HUES6 (cell line): ENCODE results near the gene RFESD.
"Not testable (repeated sequence)": the region's sequence is repeated elsewhere in the genome, so short reads cannot be mapped to it uniquely, and the experiment has no call there.

Experiments used
- H3K27ac ChIP-seq: 2 replicates; pipeline ENCODE4 v1.7.0; 2013; ENCODE audit warnings: low read depth, mild to moderate bottlenecking, low read length, inconsistent platforms
- H3K27me3 ChIP-seq: 2 replicates; pipeline ENCODE4 v1.6.1; 2013; ENCODE audit warnings: low read length; ENCODE audit not compliant: control insufficient read depth, insufficient read depth
- H3K36me3 ChIP-seq: 2 replicates; pipeline ENCODE4 v1.6.1; 2013; ENCODE audit warnings: low read length; ENCODE audit not compliant: control insufficient read depth, insufficient read depth
- H3K4me1 ChIP-seq: 2 replicates; pipeline ENCODE4 v1.6.1; 2013; ENCODE audit warnings: low read length; ENCODE audit not compliant: control insufficient read depth, insufficient read depth
- H3K4me3 ChIP-seq: 2 replicates; pipeline ENCODE4 v1.5.1; 2013; ENCODE audit warnings: low read depth, low read length
- H3K9ac ChIP-seq: one replicate; pipeline ENCODE4 v1.6.1; 2013; ENCODE audit warnings: mild to moderate bottlenecking, low read length
- H3K9me3 ChIP-seq: 2 replicates; pipeline ENCODE4 v1.6.1; 2013; ENCODE audit warnings: low read depth, low read length; ENCODE audit not compliant: control insufficient read depth, insufficient read depth

The RFESD gene

DNA sequence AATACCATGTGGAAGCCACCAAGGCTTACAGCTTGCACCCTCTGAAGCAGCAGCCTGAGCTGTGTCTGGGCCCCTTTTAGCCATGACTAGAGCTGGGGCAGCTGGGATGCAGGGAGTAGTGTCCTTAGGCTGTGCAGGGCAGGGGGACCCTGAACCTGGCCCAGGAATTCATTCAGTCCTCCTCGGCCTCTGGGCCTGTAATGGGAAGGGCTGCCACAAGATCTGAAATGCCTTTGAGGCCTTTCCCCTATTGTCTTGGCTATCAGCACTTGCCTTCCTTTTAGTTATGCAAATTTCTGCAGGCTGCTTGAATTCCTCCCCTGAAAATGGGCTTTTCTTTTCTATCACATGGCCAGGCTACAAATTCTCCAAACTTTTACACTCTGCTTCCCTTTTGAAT, 17.6 kb upstream of the RFESD start:
- no peak overlapping the region for H3K27ac ChIP-seq
- H3K4me1 ChIP-seq: 0 out of 2 replicates have a peak, but pooled peaks cover 3% of the 10 kb centered on the region
- H3K36me3 ChIP-seq: no peaks in the 10 kb centered on the region
- no peak overlapping the region for H3K4me3 ChIP-seq
- no peak overlapping the region for H3K9ac ChIP-seq
- peaks cover 26% of the 10 kb centered on the region for H3K9me3 ChIP-seq
- peaks cover under 1% of the 10 kb centered on the region; the same call in 1 of the 2 replicates for H3K27me3 ChIP-seq

DNA sequence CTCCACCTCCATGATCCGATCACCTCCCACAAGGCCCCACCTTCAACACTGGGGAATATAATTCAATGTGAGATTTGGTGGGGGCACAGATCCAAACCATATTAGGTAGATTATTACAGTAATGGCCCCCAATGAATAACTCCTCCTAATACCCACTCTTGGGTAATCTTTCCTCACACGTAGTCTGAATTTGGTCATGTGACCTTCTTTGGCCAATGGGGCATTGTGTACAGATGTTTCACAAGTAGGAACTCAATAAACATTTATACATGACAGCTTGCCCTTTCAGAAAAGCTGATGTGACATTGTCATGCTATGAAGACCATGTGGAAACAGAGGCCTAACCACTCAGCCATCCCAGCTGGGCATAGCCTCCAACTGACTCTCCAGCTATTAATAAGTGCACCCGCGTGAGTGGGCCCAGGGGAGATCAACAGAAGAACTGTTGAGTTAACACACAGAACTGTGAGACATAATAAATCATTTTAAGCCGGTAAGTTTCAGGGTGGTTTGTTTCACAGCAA, 16.1 kb upstream of the RFESD start:
- H3K9ac ChIP-seq: no peak overlapping the region
- H3K4me3 ChIP-seq: no peak overlapping the region
- H3K27ac ChIP-seq: no peak overlapping the region

DNA sequence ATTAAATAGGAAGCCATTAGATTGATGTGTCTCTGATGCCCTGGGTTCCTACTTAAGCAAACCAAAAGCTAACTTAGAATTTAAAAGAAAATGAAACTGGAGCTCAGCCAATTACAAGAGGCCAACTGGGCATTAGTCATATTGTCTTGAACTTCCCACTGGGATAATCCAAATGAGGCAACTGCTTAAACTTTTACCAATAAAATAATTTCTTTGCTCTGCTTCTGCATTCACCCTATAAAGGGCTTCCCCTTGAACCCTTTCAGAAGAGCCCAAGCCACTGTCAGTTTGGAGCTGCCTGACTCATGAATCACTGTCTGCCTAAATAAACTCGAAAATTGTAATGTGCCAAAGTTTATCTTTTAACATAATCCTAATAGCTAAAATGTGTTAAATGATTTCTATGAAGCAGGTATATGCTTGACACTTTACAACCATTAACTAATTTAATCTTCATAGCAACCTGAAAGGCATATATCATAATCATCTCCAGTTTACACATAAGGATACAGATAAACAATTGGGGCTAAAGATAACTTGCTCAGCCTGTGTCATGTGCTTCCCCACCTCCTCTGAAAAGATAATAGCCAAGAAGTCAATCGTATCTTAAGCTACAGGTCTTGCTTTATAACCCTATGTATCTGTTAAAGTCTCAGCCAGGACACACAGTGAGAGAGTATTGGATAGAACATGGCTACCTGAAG, 15.2 kb upstream of the RFESD start:
- Histone ChIP-seq H3K9me3 (peaks cover 26% of the 10 kb centered on the region), H3K27ac (no peak overlapping the region), H3K36me3 (no peaks in the 10 kb centered on the region), H3K4me3 (no peak overlapping the region), H3K4me1 (0 out of 2 replicates have a peak, but pooled peaks cover 3% of the 10 kb centered on the region), H3K9ac (no peak overlapping the region), H3K27me3 (no peaks in the 10 kb centered on the region)

More for the DNA sequence above, 16.1 kb upstream of the RFESD start:
- H3K9me3 ChIP-seq: peaks cover 26% of the 10 kb centered on the region
- H3K27me3 ChIP-seq: no peaks in the 10 kb centered on the region
- H3K4me1 ChIP-seq: 0 out of 2 replicates have a peak, but pooled peaks cover 3% of the 10 kb centered on the region
- H3K36me3 ChIP-seq: no peaks in the 10 kb centered on the region

DNA sequence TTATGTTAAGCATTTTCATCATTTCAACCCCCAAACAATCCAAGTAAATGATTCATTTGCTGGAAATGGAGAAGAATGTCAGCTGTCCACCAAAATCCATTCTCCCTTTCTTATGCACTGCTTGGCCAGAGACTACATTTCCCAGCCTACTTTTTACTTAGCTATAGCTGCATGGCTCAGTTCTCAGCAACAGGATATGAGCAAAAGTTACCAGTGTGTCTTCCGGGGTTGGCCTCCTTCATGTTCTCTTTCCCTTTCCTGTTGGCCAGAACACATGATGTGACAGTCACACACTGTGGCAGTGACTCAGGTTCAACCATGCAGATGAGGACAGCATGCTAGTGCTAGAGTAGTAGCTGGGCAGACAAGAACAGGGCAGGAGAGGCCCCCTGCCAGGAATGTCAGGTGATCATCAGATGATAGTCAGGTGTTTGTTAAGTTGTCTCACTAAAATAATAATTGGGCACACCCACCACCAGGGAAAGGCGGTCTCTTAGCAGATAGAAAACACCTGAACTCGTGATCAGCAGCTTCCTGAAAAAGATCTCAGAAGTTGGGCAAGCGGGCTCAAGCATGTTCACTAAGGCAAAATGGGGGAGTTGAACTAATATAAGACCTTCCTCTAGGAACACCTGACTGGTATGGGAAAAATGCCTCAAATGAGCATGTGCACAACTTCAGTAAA, 14.4 kb upstream of the RFESD start:
- no peak overlapping the region for H3K9ac ChIP-seq
- H3K27ac ChIP-seq: no peak overlapping the region

DNA sequence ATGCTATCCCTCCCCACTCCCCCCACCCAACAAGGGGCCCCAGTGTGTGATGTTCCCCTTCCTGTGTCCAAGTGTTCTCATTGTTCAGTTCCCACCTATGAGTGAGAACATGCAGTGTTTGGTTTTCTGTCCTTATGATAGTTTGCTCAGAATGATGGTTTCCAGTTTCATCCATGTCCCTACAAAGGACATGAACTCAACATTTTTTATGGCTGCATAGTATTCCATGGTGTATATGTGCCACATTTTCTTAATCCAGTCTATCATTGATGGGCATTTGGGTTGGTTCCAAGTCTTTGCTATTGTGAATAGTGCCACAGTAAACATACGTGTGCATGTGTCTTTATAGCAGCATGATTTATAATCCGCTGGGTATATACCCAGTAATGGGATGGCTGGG, 13.6 kb upstream of the RFESD start:
- H3K9me3 ChIP-seq: peaks cover 20% of the 10 kb centered on the region
- H3K27ac ChIP-seq, H3K9ac ChIP-seq, H3K4me1 ChIP-seq, H3K27me3 ChIP-seq, H3K36me3 ChIP-seq, H3K4me3 ChIP-seq: not testable (repeated sequence)

More for the DNA sequence above, 14.4 kb upstream of the RFESD start:
- H3K9me3 ChIP-seq: peaks cover 26% of the 10 kb centered on the region
- H3K4me3 ChIP-seq: no peak overlapping the region
- no peaks in the 10 kb centered on the region for H3K36me3 ChIP-seq
- 0 out of 2 replicates have a peak, but pooled peaks cover 3% of the 10 kb centered on the region for H3K4me1 ChIP-seq
- no peaks in the 10 kb centered on the region for H3K27me3 ChIP-seq

DNA sequence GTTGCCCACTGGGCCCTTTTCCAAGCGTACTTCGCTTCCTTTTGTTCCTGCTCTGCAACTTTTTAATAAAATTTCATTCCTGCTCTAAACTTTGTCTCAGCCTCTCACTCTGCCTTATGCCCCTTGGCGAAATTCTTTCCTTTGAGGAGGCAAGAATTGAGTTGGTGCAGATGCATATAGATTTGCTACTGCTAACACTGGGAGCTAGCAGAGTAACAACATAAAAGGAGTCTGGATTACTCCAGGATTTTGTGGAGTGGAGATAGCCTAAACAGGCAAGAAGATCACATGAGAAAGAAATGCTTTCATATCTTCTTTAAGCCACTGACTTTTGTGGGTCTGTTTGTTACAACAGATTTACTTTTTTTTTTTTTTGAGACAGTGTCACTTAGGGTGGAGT, 12.9 kb upstream of the RFESD start:
- Histone ChIP-seq H3K36me3 (no peaks in the 10 kb centered on the region), H3K27ac (no peak overlapping the region), H3K4me1 (0 out of 2 replicates have a peak, but pooled peaks cover 3% of the 10 kb centered on the region), H3K27me3 (no peaks in the 10 kb centered on the region), H3K4me3 (no peak overlapping the region), H3K9ac (no peak overlapping the region), H3K9me3 (peaks cover 13% of the 10 kb centered on the region)

DNA sequence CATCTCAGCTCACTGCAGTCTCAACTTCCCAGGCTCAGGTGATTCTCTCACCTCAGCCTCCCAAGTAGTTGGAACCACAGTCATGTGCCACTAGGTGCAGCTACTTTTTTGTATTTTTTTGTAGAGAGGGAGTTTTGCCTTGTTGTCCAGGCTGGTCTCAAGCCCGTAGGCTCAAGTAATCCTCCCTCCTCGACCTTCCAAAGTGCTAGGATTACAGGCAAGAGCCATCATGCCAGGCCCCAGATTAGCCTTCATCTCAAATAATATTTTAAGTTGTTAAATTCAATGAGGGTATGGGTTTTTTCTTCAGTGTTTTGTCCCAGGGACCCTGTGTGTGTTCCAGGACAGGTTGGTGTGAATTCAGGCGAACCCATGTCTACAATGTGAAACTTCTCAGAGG, 12.5 kb upstream of the RFESD start:
- 0 out of 2 replicates have a peak, but pooled peaks cover 3% of the 10 kb centered on the region for H3K4me1 ChIP-seq
- no peaks in the 10 kb centered on the region for H3K27me3 ChIP-seq
- no peak overlapping the region for H3K4me3 ChIP-seq
- peaks cover 9% of the 10 kb centered on the region for H3K9me3 ChIP-seq
- H3K27ac ChIP-seq: no peak overlapping the region
- H3K36me3 ChIP-seq: no peaks in the 10 kb centered on the region
- no peak overlapping the region for H3K9ac ChIP-seq

DNA sequence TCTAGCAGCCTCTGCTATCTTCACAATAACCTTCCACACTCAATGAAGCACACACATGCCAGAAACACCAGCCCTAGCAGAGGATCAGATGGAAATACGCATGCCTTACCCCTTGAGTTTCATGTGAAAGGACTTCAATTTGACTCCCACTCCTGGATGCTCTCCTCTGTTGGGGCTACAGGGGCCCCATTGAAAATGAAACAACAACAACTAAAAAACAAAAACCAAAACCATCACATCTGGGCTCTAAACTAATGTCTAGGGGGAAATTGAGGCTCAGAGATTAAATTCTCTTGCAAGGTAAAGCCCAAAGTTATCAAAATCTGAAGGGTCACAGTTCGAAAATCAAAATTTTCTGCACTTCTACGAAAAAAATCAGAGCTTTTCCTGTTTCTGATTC, 7.9 kb upstream of the RFESD start:
- H3K4me3 ChIP-seq: no peak overlapping the region
- no peaks in the 10 kb centered on the region for H3K9me3 ChIP-seq
- H3K27me3 ChIP-seq: no peaks in the 10 kb centered on the region
- no peak overlapping the region for H3K27ac ChIP-seq
- no peaks in the 10 kb centered on the region for H3K36me3 ChIP-seq
- no peaks in the 10 kb centered on the region for H3K4me1 ChIP-seq
- H3K9ac ChIP-seq: no peak overlapping the region

DNA sequence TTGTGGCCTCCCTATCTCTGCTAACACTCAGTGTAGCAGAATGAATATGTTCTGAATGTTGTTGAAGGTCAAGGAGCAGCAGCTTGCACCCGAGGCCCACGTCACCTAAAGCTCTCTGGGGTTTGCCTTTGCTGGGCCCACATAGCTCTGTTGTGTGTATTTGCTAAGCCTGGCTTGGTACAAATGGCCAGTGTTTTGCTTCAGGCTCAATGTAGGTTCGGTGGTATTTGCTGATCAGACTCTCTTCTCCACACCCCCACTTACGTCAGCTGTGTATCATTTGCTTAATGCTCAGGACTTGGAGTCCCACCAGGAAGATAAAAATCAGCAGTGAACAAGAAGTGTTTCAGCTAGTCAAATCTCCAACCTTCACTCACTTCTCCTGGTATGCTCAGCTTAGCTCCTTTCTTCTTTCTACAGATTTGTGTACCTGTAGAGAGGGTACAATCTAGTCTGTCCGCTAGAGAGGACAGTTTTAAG, 4.8 kb upstream of the RFESD start:
- H3K9me3 ChIP-seq: no peaks in the 10 kb centered on the region
- no peaks in the 10 kb centered on the region for H3K4me1 ChIP-seq
- no peak overlapping the region for H3K4me3 ChIP-seq
- H3K27me3 ChIP-seq: no peaks in the 10 kb centered on the region
- no peak overlapping the region for H3K27ac ChIP-seq
- H3K9ac ChIP-seq: no peak overlapping the region
- no peaks in the 10 kb centered on the region for H3K36me3 ChIP-seq

DNA sequence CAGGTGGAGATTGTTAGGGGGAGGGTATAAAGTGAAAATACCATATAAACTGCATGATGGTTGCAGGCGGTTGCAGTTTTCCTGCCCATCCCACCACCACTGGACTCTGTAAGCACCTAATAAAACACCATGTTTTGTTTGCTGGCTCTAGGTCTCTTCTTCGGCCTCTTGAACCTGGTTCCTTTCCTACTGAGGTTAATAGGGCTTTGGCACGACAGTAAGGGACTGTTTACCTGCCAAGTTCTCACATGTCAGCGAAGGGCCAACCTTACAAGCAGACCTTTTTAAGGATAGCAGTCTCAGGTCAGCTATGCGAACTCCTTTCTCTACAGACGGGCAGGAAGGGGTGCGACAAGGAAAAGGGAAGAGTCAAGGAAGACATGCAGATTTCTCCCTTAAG, 3.4 kb upstream of the RFESD start:
- Histone ChIP-seq H3K9me3 (no peaks in the 10 kb centered on the region), H3K4me1 (no peaks in the 10 kb centered on the region), H3K4me3 (no peak overlapping the region), H3K27me3 (no peaks in the 10 kb centered on the region), H3K27ac (no peak overlapping the region), H3K36me3 (no peaks in the 10 kb centered on the region), H3K9ac (no peak overlapping the region)
